AG09309 (cell line): Measurements from ENCODE around the gene RAD51B.

Source experiments
- DNase-seq: peaks from one replicate; pipeline ENCODE4 v3.0.0-alpha.2; 2010; ENCODE audit warnings: low read depth
- H3K4me3 ChIP-seq: 2 replicates; pipeline ENCODE4 v1.5.1; 2011; ENCODE audit warnings: mild to moderate bottlenecking, low read depth, low read length, moderate library complexity; ENCODE audit not compliant: control insufficient read depth
- CTCF ChIP-seq: IDR thresholded peaks from 2 replicates; pipeline ENCODE4 v1.5.1; 2011; ENCODE audit warnings: mild to moderate bottlenecking, low read depth, low read length, inconsistent platforms; ENCODE audit not compliant: insufficient read depth, control insufficient read depth; ENCODE audit errors: missing control alignments

Gene RAD51B

DNA sequence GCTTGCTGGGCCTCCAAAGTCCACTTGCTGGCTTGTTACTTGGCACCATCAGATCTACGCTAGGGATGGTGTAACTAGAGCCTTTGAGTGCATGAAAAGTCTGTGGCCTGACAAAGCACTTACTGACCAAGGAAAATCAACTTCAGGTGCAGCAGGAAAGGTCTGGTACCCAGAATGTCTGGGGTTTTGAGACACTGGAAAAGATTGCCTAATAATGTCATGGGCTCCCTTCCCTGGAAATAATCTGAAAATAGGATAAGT lies 866.6 kb downstream of the RAD51B start:
- no peak for DNase-seq
- H3K4me3 ChIP-seq = no peak overlapping the region
- TF ChIP-seq CTCF = no peak

GRCh38 chr14:68686724-68687123 lies 867.1 kb downstream of the RAD51B start:
- no peak overlapping the region for H3K4me3 ChIP-seq
- DNase-seq = no peak
- no peak for TF ChIP-seq CTCF

DNA sequence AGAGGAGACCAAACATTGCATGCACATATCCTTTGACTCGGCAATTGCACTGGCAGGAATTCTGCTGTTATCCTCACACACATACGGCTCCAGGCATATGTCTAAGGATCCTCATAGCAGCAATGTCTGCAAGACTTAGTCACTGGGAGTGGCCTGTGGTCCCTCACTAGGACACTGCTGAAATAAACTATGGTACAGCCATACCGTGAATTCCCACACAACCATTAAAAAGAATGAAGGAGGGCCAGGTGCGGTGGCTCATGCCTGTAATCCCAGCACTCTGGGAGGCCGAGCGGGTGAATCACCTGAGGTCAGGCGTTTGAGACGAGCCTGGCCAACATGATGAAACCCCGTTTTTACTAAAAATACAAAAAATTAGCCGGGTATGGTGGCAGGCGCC lies 868.2 kb downstream of the RAD51B start:
- no peak overlapping the region for H3K4me3 ChIP-seq
- no peak for TF ChIP-seq CTCF
- DNase-seq = peak; percentile 81

GRCh38 chr14:68688872-68689371 lies 869.3 kb downstream of the RAD51B start:
- TF ChIP-seq CTCF = no peak
- no peak overlapping the region for H3K4me3 ChIP-seq
- peak; percentile 43 for DNase-seq

DNA sequence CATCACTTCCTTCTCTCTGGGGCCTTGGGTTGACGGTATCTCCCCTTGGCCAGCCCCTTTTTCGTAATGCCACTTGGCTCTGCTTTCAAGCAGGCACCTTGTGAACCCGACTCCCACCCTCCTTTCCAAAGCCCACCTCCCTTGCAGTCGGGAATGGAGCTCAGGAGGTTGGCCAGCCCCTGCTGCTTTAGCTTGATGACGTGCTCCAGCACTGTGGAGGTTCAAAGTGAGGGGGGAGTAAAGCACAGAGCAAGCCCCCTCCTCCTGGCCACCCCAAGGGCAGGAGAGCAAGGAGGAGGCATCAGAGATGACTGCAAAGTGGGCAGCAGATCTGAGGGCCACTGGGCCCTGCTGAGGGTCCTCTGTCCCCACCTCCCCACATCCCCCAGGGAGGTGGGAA lies 869.9 kb downstream of the RAD51B start:
- H3K4me3 ChIP-seq = no peak overlapping the region
- DNase-seq = no peak
- no peak for TF ChIP-seq CTCF

GRCh38 chr14:68690089-68690958 lies 870.7 kb downstream of the RAD51B start:
- no peak for DNase-seq
- TF ChIP-seq CTCF = no peak
- no peak overlapping the region for H3K4me3 ChIP-seq
